Astrocyte of the hippocampus (primary cell): ENCODE measurements around the gene OR8A1.
A peak's percentile ranks its signal among the peaks of the same experiment; 100 is the strongest.

Experiments
- DNase-seq: peaks from one replicate; pipeline ENCODE4 v3.0.0; 2011; ENCODE audit warnings: low read depth, low spot score

OR8A1 gene

GRCh38 chr11:124569697-124570096, at the start of gene OR8A1:
OR8A1 (plus strand) TSS chr11:124569997; CDS start chr11:124570120, 123 bp downstream.
- DNase-seq: no peak

DNA sequence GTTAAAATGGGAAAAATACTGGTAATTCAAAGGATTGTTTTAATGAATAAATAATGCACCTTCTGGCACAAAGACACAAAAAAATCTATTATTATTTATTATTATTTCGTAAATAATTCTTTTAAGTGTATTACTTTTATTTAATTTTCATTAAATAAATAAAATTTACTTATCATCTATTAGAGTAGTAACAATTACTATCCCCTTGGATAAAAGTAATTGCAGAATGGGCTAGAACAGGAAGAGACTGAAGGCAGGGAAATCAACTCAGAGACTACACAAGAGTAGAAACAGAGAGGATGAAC, 49.3 kb upstream of the OR8A1 start:
- no peak for DNase-seq

DNA sequence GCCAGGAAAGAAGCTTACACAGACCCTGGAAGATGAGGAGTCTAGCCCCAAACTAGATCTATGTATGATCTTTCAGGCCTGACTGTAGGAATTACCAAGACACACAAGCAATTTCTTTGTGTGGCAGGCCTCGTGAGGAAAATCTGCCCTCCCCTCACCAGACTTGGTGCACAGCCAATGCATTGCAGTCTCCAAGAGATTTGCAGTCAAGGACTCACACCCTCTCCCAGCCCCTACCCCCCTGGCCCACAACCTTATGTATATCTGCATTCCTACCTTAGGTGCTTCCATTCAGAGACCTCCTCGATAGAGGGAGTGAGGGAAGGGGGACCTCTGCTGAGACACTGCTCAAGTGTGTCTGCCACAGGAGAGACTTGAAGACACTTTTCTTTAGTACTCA, 36.2 kb upstream of the OR8A1 start:
- DNase-seq: no peak

DNA sequence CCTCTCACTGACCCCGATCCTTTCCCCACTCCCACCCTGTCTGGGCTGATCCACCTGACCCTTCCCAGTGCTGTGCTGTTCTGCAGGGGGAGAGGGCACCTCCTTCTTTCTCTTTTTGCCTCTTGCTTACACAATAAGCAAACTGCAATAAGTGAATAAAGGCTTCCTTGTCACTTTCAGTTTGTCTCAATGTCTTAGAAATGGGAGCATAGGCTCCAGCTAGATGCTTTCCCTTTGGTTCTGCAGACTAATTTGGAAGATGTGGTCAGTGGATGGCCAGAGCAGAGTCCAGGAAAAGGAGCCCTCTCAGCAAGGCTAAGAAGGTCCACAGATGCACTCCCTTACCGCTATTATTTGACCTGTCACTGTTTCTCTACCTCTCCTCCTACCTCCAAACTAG, 35.7 kb upstream of the OR8A1 start:
- DNase-seq: no peak

GRCh38 chr11:124535552-124536232, 34.1 kb upstream of the OR8A1 start:
- DNase-seq: no peak

GRCh38 chr11:124536520-124536919, 33.3 kb upstream of the OR8A1 start:
- DNase-seq: no peak

GRCh38 chr11:124538019-124538418, 31.8 kb upstream of the OR8A1 start:
- DNase-seq: peak; percentile 53

GRCh38 chr11:124541204-124541603, 28.6 kb upstream of the OR8A1 start:
- DNase-seq: no peak

- no peak for DNase-seq
Observed at GRCh38 chr11:124543145-124543544, 26.7 kb upstream of the OR8A1 start.

GRCh38 chr11:124543554-124543953, 26.2 kb upstream of the OR8A1 start, which contains the start of gene OR8B12:
OR8B12 (minus strand) TSS chr11:124543654; CDS start chr11:124543654, 0 bp downstream.
- no peak for DNase-seq

GRCh38 chr11:124551189-124551588, 18.6 kb upstream of the OR8A1 start:
- no peak for DNase-seq

- no peak for DNase-seq
Observed at GRCh38 chr11:124551987-124552386, 17.8 kb upstream of the OR8A1 start.

DNA sequence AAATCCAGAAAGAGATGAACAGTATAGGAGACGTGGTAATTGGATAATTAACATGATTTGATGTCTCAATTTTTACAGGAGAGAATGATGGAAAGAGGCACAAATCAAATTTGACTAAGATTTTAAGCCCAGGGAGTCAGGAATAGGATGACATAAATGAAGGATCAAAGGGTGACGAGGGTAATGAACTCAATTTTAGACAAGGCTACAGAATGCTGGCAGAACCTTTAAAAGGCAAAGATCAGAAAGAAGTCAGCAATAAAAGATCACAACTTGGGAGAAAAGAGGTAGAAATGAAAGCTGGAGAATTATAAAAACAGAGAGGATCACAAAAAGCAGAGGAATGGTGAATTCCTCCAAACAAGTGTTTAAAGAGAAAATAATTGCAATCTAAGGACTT, 13.0 kb upstream of the OR8A1 start:
- DNase-seq: no peak

DNA sequence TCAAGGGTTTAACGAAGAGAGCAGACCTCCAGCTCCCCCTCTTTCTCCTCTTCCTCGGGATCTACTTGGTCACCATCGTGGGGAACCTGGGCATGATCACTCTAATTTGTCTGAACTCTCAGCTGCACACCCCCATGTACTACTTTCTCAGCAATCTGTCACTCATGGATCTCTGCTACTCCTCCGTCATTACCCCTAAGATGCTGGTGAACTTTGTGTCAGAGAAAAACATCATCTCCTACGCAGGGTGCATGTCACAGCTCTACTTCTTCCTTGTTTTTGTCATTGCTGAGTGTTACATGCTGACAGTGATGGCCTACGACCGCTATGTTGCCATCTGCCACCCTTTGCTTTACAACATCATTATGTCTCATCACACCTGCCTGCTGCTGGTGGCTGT, 363 bp downstream of the OR8A1 start:
- DNase-seq: no peak

GRCh38 chr11:124577716-124578427, 8.1 kb downstream of the OR8A1 start:
- no peak for DNase-seq

- no peak for DNase-seq
Observed at GRCh38 chr11:124578761-124579160, 9.0 kb downstream of the OR8A1 start.

DNA sequence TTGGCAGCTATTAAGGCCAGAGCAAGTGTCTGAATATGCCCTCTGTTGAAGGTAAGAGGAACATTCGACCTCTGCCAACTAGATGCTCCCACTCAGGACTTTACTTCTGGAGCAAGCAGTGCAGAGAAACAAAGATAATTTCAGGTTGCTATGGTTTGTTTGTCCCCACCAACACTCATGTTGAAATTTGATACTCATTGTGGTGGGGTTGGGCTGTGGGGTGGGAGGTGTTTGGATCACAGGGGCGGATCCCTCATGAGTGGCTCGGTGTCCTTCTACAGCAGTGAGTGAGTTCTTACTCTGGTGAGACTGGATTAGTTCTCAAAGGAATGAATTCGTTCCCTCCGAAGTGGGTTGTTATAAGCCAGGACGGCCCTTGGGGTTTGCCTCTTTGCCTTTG, 12.0 kb downstream of the OR8A1 start:
- DNase-seq: no peak

GRCh38 chr11:124582565-124582964, 12.8 kb downstream of the OR8A1 start:
- DNase-seq: no peak

- DNase-seq: no peak
Observed at GRCh38 chr11:124583781-124584180, 14.0 kb downstream of the OR8A1 start.

DNA sequence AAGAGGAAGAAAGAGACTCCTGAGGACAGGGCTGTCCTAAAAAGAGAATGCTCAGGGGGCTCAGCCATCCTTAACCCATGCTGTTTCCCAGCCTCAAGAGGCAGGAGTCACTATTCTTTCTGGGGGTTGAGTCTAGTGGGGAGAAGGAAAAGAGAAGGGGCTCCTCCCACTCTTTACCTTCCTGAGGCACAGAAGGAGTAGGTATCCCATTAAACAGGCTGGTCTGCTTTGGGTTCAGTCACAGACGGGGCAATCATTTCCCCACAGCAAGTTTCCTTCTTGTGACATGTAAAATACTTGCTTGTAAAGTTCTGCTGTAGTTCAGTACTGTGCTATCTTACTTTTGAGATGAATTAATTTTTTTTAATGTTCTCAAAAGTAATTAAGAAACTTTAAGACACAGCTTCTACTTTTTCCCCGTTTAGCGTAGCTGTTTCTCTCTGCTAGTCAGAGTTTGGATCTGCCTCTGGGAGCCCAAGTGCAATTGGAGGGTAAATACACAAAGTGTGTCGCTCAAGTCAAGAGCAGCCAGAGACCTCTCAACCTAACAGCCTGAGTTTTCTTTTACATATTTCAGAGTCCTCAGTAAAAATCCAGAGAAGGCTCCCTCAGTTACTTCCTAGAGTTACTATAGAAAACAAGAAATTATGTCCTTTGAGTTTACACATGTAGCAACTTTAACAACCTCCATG, 15.0 kb downstream of the OR8A1 start:
- no peak for DNase-seq

DNA sequence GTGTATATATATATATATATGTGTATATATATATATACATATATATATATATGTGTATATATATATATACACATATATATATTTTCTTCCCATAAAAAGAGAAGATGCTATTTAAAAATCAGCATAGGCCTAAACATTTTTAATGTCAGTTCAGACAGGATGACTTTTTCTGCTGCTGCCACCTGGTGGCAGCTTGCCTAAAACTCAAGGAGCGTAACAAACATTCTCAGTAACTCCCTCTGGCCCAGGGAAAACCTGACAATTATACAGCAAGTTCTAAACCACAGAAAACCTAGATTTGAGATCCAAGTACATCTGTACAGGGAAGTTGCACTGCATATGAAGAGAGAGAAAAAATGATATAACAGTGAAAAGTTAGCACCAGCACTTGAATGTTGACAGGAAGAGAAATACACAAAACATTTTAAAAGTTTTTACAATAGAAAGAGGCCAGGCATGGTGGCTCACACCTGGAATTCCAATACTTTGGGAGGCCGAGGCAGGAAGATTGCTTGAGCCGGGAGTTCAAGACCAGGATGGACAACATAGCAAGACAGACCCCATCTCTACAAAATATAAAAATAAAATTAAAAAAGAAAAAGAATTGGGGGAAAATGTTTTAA, 16.6 kb downstream of the OR8A1 start:
- peak; percentile 83 for DNase-seq

DNA sequence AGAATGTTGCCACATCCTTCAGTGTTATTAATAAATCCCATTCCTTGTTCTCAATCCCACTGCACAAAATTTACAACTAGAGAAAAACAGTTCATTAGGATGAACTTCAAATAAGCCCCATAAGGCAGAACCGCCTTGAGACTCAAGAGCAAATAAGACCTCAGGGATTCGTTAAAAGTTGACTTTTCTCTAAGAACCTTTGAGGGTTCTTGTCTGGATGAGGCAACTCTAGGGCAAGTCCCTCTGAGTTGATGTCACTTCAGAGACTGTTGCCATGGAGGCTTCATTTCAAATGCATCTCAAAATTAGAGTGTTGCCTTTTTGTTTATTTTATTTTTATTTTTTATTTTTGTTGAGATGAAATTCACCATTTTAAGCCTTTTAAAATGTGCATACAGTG, 21.6 kb downstream of the OR8A1 start:
- no peak for DNase-seq
